HG03565 (cell line): Measurements from ENCODE around the gene UCK2.

Experiments
- ATAC-seq: cut with Tn5 transposase; IDR thresholded peaks from one replicate; pipeline ENCODE4 v1.9.1; 2021; ENCODE audit warnings: mild to moderate bottlenecking, moderate library complexity; ENCODE audit not compliant: unreplicated experiment

The UCK2 gene

GRCh38 chr1:165833358-165833757, 5.9 kb downstream of the UCK2 start:
- no peak for ATAC-seq

DNA sequence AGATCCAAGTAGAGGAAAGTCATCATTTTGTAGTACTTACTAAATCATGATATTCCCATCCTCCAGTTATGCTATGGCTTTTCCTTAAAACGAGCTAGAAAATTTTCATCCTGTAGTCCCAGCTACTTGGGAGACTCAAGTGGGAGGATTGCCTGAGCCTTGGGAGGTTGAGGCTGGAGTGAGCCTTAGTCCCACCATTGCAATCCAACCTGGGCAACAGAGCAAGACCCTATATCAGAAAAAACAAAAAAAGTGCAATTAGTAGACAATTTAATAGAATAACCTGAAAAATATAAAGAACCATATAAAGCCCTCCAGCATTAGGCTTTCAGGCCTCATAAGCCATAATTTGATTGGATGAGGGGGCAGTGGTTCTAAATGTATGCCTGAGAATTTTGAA, 6.8 kb downstream of the UCK2 start:
- ATAC-seq: no peak

DNA sequence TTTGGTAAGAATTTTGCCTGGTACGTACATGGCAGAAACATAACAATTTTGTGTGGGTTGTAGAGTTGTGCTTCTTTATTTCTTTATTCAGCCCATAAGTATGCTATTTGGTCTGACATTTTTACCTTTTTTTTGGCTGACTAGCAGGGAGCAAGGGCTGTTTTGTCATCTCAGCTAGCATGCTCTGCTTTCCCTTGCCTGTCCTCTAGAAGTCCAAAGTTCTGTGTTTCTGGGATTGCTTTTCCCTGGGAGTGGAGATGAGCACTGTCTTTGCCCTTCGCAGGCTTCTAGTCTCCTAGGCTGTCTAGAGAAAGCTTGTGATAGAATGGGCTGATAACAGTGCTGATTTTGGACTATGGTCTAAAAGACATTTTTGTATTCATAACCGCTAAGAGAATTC, 7.5 kb downstream of the UCK2 start:
- ATAC-seq: no peak

GRCh38 chr1:165836664-165837482, 9.5 kb downstream of the UCK2 start:
- no peak for ATAC-seq

- ATAC-seq: no peak
Observed at GRCh38 chr1:165837838-165838364, 10.5 kb downstream of the UCK2 start.

GRCh38 chr1:165840423-165840822, 13.0 kb downstream of the UCK2 start:
- ATAC-seq: no peak

DNA sequence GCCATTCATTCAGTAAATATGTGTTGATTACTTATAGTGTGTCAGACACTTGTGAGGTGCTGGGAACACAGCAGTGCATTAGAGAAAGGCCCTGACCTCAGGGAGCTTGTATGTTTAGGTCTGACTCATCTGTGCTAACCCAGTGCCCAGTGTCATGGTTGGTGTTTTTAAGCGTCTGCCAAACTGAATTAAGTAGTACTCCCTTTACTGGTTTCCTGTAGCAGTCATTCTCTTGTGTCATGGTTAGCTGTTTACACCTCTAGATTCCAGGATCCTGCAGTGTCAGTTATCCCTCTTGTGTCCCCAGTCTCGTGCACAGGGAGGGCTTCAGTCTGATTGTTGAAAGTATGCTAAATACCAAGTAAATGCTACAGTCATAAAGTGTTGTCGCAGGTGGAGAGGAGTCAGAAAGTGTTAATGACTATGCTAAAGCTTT, 14.2 kb downstream of the UCK2 start:
- peak; percentile 37 for ATAC-seq

GRCh38 chr1:165842023-165842670, 14.7 kb downstream of the UCK2 start:
- no peak for ATAC-seq

- peak; percentile 52 for ATAC-seq
Observed at GRCh38 chr1:165842671-165843129, 15.3 kb downstream of the UCK2 start.

DNA sequence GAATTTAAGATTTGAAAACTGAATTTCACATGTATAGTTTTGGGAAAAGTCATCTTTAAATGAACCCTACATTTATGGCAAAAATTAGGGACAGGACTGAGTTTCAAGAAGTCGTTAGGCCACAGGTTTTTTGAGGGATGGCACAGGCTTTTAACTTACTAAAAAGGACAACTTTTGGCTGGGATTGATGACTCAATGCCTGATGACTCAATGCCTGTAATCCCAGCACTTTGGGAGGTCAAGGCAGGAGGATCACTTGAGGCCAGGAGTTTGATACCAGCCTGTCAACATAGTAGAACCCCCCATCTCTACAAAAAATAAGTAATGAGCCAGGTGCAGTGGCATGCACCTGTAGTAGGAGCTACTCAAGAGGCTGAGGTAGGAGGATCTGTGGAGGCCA, 15.9 kb downstream of the UCK2 start:
- no peak for ATAC-seq

GRCh38 chr1:165844114-165844798, 16.8 kb downstream of the UCK2 start:
- no peak for ATAC-seq

- ATAC-seq: no peak
Observed at GRCh38 chr1:165844933-165845332, 17.5 kb downstream of the UCK2 start.

GRCh38 chr1:165845569-165845968, 18.2 kb downstream of the UCK2 start:
- ATAC-seq: no peak

DNA sequence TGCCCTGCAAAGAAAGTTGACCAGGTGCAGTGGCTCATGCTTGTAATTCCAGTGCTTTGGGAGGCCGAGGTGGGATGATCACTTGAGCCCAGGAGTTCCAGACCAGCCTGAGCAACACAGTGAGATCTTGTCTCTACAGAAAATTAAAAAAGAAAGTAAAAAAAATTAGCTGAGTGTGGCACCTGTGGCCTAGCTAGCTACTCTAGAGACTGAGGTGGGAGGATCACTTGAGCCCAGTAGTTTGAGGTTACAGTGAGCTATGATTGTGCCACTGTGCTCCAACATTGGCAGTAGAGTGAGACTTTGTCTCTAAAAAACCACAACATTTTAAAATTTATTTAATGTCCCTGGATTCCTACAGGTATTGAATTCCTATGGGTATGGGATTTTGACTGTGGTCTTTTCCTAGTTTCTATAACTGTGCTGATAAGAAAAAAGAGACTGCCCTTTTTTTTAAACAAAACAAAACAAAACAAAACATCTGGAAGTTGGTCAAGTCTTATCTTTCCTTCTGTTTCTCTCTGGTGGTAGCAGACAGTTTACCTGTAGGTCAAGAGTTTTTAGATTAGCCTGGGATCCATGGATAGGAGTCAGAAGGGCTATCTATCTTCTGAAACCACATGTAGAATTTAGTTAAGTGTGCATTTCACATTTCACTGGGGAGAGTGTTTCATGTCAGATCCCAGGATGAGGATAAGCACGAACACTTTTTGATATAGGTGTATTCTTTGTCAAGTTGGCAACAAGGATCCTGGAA, 18.8 kb downstream of the UCK2 start:
- ATAC-seq: peak; percentile 28

DNA sequence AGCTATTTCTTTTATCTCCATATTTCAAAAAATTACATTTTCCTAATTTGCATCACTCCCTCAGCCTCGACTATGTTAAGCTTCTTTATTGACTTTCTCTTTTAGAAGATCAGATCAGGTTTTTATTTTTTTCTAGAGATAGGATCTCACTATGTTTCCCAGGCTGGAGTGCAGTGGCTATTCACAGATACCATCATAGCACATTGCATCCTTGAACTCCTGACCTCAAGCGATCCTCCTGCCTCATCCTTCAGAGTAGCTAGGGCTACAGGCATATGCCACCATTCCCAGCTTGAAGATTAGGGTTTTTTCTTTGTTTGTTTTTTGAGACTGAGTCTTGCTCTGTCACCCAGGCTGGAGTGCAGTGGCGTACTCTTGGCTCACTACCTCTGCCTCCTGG, 20.1 kb downstream of the UCK2 start:
- no peak for ATAC-seq

DNA sequence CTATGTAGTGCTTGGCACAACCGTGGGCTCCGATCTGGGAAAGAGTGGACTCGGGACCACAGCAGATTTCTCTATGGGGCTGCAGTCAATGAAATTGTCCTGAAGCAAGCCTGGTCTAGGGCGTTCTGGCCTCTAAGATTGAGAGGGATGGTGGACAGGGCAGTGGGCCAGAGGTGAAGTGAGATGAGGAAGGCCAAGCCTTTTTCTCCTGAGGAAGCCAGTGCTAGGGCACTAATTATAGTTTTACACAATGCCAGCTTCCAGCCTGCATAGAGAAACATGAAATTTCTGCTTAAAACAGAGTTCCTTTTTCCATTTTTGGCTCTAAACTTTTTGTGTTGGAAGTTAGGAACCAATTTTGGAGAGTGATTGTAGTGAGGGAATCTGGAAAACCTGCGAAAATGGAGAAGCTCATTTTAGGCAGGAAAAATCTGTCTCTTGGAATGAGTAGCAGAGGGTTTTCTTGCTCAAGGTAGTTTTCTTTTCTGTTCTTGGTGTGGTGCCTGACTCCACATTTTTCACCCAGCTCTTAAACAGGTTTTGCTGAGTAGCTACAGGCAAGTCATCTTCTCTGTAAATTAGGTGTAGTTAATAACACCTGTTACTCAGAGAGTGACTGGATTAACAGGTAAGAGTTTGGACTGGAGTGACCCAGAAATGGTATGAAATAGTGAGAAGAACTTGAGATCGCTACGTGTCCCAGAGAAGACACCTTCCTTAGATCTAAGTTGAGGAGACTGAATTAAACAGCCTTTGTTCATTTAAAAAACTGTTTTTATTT, 22.1 kb downstream of the UCK2 start:
- ATAC-seq: no peak

GRCh38 chr1:165851034-165851658, 23.7 kb downstream of the UCK2 start:
- peak; percentile 51 for ATAC-seq

- ATAC-seq: no peak
Observed at GRCh38 chr1:165852871-165853270, 25.5 kb downstream of the UCK2 start.

- ATAC-seq: no peak
Observed at GRCh38 chr1:165853528-165854075, 26.2 kb downstream of the UCK2 start.
